Astrocyte (in vitro differentiated cells and primary cell): ENCODE data around the gene HASPIN. TPM values are rescaled to one million over a fixed set of nuclear protein-coding genes. Genes with fewer than 3 reads are reported as not detected.
"Not testable (repeated sequence)": the region's sequence is repeated elsewhere in the genome, so short reads cannot be mapped to it uniquely, and the experiment has no call there.

ENCODE experiments used
- DNase-seq: peaks from one replicate; pipeline ENCODE4 v3.0.0-alpha.2; 2010; ENCODE audit warnings: low read depth
- FAIRE-seq: peaks from 2 replicates; lab custom pipeline; 2011; peaks lifted over from hg19 to GRCh38; lab: Jason Lieb, UNC
- H2AFZ ChIP-seq: 2 replicates; pipeline ENCODE4 v1.6.0; 2012; ENCODE audit warnings: low read depth, low read length, inconsistent platforms
- H3K27ac ChIP-seq: 2 replicates; pipeline ENCODE4 v1.5.1; 2011; ENCODE audit warnings: low read depth, low read length, inconsistent platforms
- H3K27me3 ChIP-seq: 2 replicates; pipeline ENCODE4 v1.6.0; 2011; ENCODE audit warnings: low read length, inconsistent platforms; ENCODE audit not compliant: insufficient read depth
- H3K36me3 ChIP-seq: 2 replicates; pipeline ENCODE4 v1.5.1; 2011; ENCODE audit warnings: low read length, inconsistent platforms; ENCODE audit not compliant: insufficient read depth
- H3K4me1 ChIP-seq: 2 replicates; pipeline ENCODE4 v1.5.1; 2011; ENCODE audit warnings: low read length, inconsistent platforms; ENCODE audit not compliant: insufficient read depth
- H3K4me2 ChIP-seq: 2 replicates; pipeline ENCODE4 v1.6.0; 2012; ENCODE audit warnings: low read length, inconsistent platforms
- H3K4me3 ChIP-seq: 2 replicates; pipeline ENCODE4 v1.5.1; 2011; ENCODE audit warnings: low read depth, mild to moderate bottlenecking, low read length, inconsistent platforms; ENCODE audit not compliant: insufficient read depth
- H3K79me2 ChIP-seq: 2 replicates; pipeline ENCODE4 v1.6.0; 2012; ENCODE audit warnings: mild to moderate bottlenecking, low read length, inconsistent platforms; ENCODE audit not compliant: insufficient read depth
- H3K9ac ChIP-seq: 2 replicates; pipeline ENCODE4 v1.6.0; 2012; ENCODE audit warnings: mild to moderate bottlenecking, low read length, inconsistent platforms
- H3K9me3 ChIP-seq: 2 replicates; pipeline ENCODE4 v1.5.1; 2012; ENCODE audit warnings: low read depth, mild to moderate bottlenecking, low read length, inconsistent platforms; ENCODE audit not compliant: insufficient read depth
- H4K20me1 ChIP-seq: 2 replicates; pipeline ENCODE4 v1.6.0; 2012; ENCODE audit warnings: low read length, inconsistent platforms; ENCODE audit not compliant: insufficient read depth
- H3K27ac Mint-ChIP-seq: one replicate; pipeline ENCODE4 v1.8.0; 2021; ENCODE audit warnings: mild to moderate bottlenecking, mixed read lengths; ENCODE audit not compliant: unreplicated experiment
- H3K27me3 Mint-ChIP-seq: one replicate; pipeline ENCODE4 v1.8.0; 2021; ENCODE audit warnings: low read depth, mixed read lengths; ENCODE audit not compliant: unreplicated experiment
- H3K36me3 Mint-ChIP-seq: one replicate; pipeline ENCODE4 v1.8.0; 2021; ENCODE audit warnings: low read depth, mixed read lengths; ENCODE audit not compliant: unreplicated experiment
- H3K4me1 Mint-ChIP-seq: one replicate; pipeline ENCODE4 v1.8.0; 2021; ENCODE audit warnings: low read depth, mixed read lengths; ENCODE audit not compliant: unreplicated experiment
- H3K4me3 Mint-ChIP-seq: one replicate; pipeline ENCODE4 v1.8.0; 2021; ENCODE audit warnings: mild to moderate bottlenecking, moderate library complexity, mixed read lengths; ENCODE audit not compliant: unreplicated experiment
- H3K9me3 Mint-ChIP-seq: one replicate; pipeline ENCODE4 v1.8.0; 2021; ENCODE audit warnings: mild to moderate bottlenecking, mixed read lengths; ENCODE audit not compliant: unreplicated experiment
- CTCF ChIP-seq: IDR thresholded peaks from 2 replicates; pipeline ENCODE4 v1.5.1; 2011; ENCODE audit warnings: low read depth, mild to moderate bottlenecking, inconsistent platforms, low read length, moderate library complexity; ENCODE audit not compliant: insufficient read depth
- EZH2 ChIP-seq: IDR thresholded peaks from 2 replicates; pipeline ENCODE4 v1.6.1; 2012; ENCODE audit warnings: mild to moderate bottlenecking, low read length, inconsistent platforms; ENCODE audit not compliant: insufficient read depth
- total RNA-seq: library from RNA; stranded (reverse); gene quantifications from 2 replicates; pipeline ENCODE4 v1.2.1, GENCODE V29; 2021

HASPIN gene
- total RNA-seq, 1 donor from 2014 or later = 2.4 TPM

GRCh38 chr17:3730881-3731429 is 7.3 kb downstream of the HASPIN start:
- H3K4me1 ChIP-seq = peaks cover 14% of the 10 kb centered on the region
- Mint-ChIP-seq H3K9me3 (no peaks in the 10 kb centered on the region), H3K36me3 (peaks cover under 1% of the 10 kb centered on the region), H3K4me3 (no peak overlapping the region), H3K27me3 (peaks cover 2% of the 10 kb centered on the region), H3K27ac (peak overlapping the region; percentile 67), H3K4me1 (peaks cover 13% of the 10 kb centered on the region)
- peak; percentile 29 for FAIRE-seq
- H3K9me3 ChIP-seq = no peaks in the 10 kb centered on the region
- H3K27ac ChIP-seq = peak overlapping the region; percentile 3
- peak overlapping the region; percentile 2 for H3K9ac ChIP-seq
- peak overlapping the region; percentile 58 for H2AFZ ChIP-seq
- no peak overlapping the region for H3K4me3 ChIP-seq
- no peaks in the 10 kb centered on the region for H3K36me3 ChIP-seq
- H3K27me3 ChIP-seq = no peaks in the 10 kb centered on the region
- TF ChIP-seq CTCF (no peak), EZH2 (no peak)
- H4K20me1 ChIP-seq = peaks cover 3% of the 10 kb centered on the region
- DNase-seq = peak; percentile 54
- peaks cover 18% of the 10 kb centered on the region for H3K79me2 ChIP-seq
- peak overlapping the region; percentile 64 for H3K4me2 ChIP-seq

- Histone ChIP-seq H3K4me2 (peak overlapping the region; percentile 14), H2AFZ (peak overlapping the region; percentile 49), H4K20me1 (no peaks in the 10 kb centered on the region), H3K4me1 (peaks cover 14% of the 10 kb centered on the region), H3K9ac (no peak overlapping the region), H3K4me3 (no peak overlapping the region), H3K79me2 (peaks cover 7% of the 10 kb centered on the region), H3K9me3 (no peaks in the 10 kb centered on the region), H3K36me3 (no peaks in the 10 kb centered on the region), H3K27me3 (no peaks in the 10 kb centered on the region), H3K27ac (no peak overlapping the region)
- peaks cover 14% of the 10 kb centered on the region for H3K4me1 Mint-ChIP-seq
- no peaks in the 10 kb centered on the region for H3K9me3 Mint-ChIP-seq
- H3K27ac Mint-ChIP-seq = no peak overlapping the region
- DNase-seq = no peak
- H3K4me3 Mint-ChIP-seq = no peak overlapping the region
- FAIRE-seq = no peak
- no peak for TF ChIP-seq EZH2
- no peak for TF ChIP-seq CTCF
- H3K27me3 Mint-ChIP-seq = peaks cover 3% of the 10 kb centered on the region
- peaks cover 1% of the 10 kb centered on the region for H3K36me3 Mint-ChIP-seq
Measured at GRCh38 chr17:3732210-3732621, 8.5 kb downstream of the HASPIN start.

- not testable (repeated sequence) for H3K27me3 ChIP-seq, FAIRE-seq, H3K9me3 ChIP-seq, H3K27me3 Mint-ChIP-seq, H3K4me2 ChIP-seq, H3K36me3 Mint-ChIP-seq, H3K9me3 Mint-ChIP-seq, H4K20me1 ChIP-seq, H3K4me3 Mint-ChIP-seq, H3K79me2 ChIP-seq, H3K27ac ChIP-seq, H3K4me3 ChIP-seq, H3K9ac ChIP-seq, H2AFZ ChIP-seq, H3K36me3 ChIP-seq, H3K27ac Mint-ChIP-seq, DNase-seq
- H3K4me1 Mint-ChIP-seq = peaks cover 28% of the 10 kb centered on the region
- H3K4me1 ChIP-seq = peaks cover 26% of the 10 kb centered on the region
Measured at GRCh38 chr17:3734911-3735276, 11.2 kb downstream of the HASPIN start.
